ENCODE results near the gene ZNF664.

- TF ChIP-seq EZH2phosphoT487 (IDR thresholded peaks at IDR 0.05; ENCODE audit: low read depth), result no peak
- TF ChIP-seq, protein P1, sequence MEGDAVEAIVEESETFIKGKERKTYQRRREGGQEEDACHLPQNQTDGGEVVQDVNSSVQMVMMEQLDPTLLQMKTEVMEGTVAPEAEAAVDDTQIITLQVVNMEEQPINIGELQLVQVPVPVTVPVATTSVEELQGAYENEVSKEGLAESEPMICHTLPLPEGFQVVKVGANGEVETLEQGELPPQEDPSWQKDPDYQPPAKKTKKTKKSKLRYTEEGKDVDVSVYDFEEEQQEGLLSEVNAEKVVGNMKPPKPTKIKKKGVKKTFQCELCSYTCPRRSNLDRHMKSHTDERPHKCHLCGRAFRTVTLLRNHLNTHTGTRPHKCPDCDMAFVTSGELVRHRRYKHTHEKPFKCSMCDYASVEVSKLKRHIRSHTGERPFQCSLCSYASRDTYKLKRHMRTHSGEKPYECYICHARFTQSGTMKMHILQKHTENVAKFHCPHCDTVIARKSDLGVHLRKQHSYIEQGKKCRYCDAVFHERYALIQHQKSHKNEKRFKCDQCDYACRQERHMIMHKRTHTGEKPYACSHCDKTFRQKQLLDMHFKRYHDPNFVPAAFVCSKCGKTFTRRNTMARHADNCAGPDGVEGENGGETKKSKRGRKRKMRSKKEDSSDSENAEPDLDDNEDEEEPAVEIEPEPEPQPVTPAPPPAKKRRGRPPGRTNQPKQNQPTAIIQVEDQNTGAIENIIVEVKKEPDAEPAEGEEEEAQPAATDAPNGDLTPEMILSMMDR (IDR thresholded peaks at IDR 0.05; ENCODE audit: low read depth, low read length), result no peak
Measured at GRCh38 chr12:123935956-123936355, 37.1 kb upstream of the ZNF664 start.
